IMR-90 (cell line): ENCODE results near the gene PTPRN2. TPM values are rescaled to one million over a fixed set of nuclear protein-coding genes. Genes with fewer than 3 reads are reported as not detected.

Experiments used
- ATAC-seq: fragments of 200-7000 bp; cut with Tn5 transposase; 2 replicates; pipeline ENCODE4 v1.9.1; 2020; ENCODE audit warnings: low read depth, mild to moderate bottlenecking, moderate library complexity
- BruUV-seq: library from RNA; stranded (reverse); fragments of 400-500 nt; replicated peaks from 2 replicates; lab custom pipeline; 2021; lab: Mats Ljungman, UMichigan
- CTCF ChIA-PET: fragments of 300-600 bp; formaldehyde crosslinking; extraction: SDS; loops from one replicate; lab custom pipeline; 2021; ENCODE audit warnings: antibody characterized with exemption; lab: Yijun Ruan, JAX
- POLR2A ChIA-PET: fragments of 300-600 bp; sonication (Branson Sonifier 250); formaldehyde crosslinking; loops from one replicate; lab custom pipeline; 2022; ENCODE audit warnings: antibody characterized with exemption; ENCODE audit not compliant: unreplicated experiment; lab: Charles Lee
- DNase-seq: peaks from one replicate; pipeline ENCODE4 v3.0.0; 2013
- H2AFZ ChIP-seq: replicated peaks from 2 replicates; pipeline ENCODE3; 2013; ENCODE audit warnings: low read length, mild to moderate bottlenecking; ENCODE audit not compliant: poor library complexity
- H2AK5ac ChIP-seq: 2 replicates; pipeline ENCODE4 v1.6.1; 2013; ENCODE audit warnings: low read depth, low read length, inconsistent platforms
- H2AK9ac ChIP-seq: replicated peaks from 2 replicates; pipeline ENCODE3; 2013; ENCODE audit warnings: mild to moderate bottlenecking, low read depth, low read length, moderate library complexity; ENCODE audit not compliant: poor library complexity
- H2BK120ac ChIP-seq: 2 replicates; pipeline ENCODE4 v1.6.1; 2013; ENCODE audit warnings: low read depth, low read length, inconsistent platforms
- H2BK15ac ChIP-seq: 3 replicates; pipeline ENCODE4 v1.6.1; 2013; ENCODE audit warnings: low read depth, low read length, inconsistent platforms
- H2BK20ac ChIP-seq: 2 replicates; pipeline ENCODE4 v1.6.1; 2013; ENCODE audit warnings: low read depth, mild to moderate bottlenecking, inconsistent platforms, low read length, moderate library complexity
- H2BK5ac ChIP-seq: 2 replicates; pipeline ENCODE4 v1.6.1; 2013; ENCODE audit warnings: mild to moderate bottlenecking, low read depth, low read length, inconsistent platforms; ENCODE audit not compliant: poor library complexity, severe bottlenecking
- H3K14ac ChIP-seq: replicated peaks from 2 replicates; pipeline ENCODE4 v1.6.1; 2013; ENCODE audit warnings: low read depth, low read length, inconsistent platforms
- H3K18ac ChIP-seq: 2 replicates; pipeline ENCODE4 v1.6.1; 2013; ENCODE audit warnings: low read depth, low read length, control low read depth
- H3K23ac ChIP-seq: 2 replicates; pipeline ENCODE4 v1.6.1; 2013; ENCODE audit warnings: low read depth, low read length, inconsistent platforms
- H3K27ac ChIP-seq: 2 replicates; pipeline ENCODE4 v1.5.1; 2013; ENCODE audit warnings: mild to moderate bottlenecking, control low read depth, low read length; ENCODE audit not compliant: insufficient read depth
- H3K27me3 ChIP-seq: 2 replicates; pipeline ENCODE4 v1.6.1; 2013; ENCODE audit warnings: low read length; ENCODE audit not compliant: control insufficient read depth, insufficient read depth
- H3K36me3 ChIP-seq: 2 replicates; pipeline ENCODE4 v1.6.1; 2013; ENCODE audit warnings: low read length, mixed read lengths; ENCODE audit not compliant: control insufficient read depth, insufficient read depth
- H3K4ac ChIP-seq: 2 replicates; pipeline ENCODE4 v1.6.1; 2013; ENCODE audit warnings: low read depth, low read length, inconsistent platforms
- H3K4me1 ChIP-seq: 2 replicates; pipeline ENCODE4 v1.6.1; 2013; ENCODE audit warnings: low read length, mixed read lengths; ENCODE audit not compliant: control insufficient read depth, insufficient read depth
- H3K4me2 ChIP-seq: 2 replicates; pipeline ENCODE4 v1.6.1; 2013; ENCODE audit warnings: low read depth, mild to moderate bottlenecking, control low read depth, low read length, moderate library complexity
- H3K4me3 ChIP-seq: 2 replicates; pipeline ENCODE4 v1.5.1; 2013; ENCODE audit warnings: low read depth, mild to moderate bottlenecking, control low read depth, low read length, moderate library complexity; ENCODE audit not compliant: insufficient read depth
- H3K56ac ChIP-seq: 2 replicates; pipeline ENCODE4 v1.6.1; 2013; ENCODE audit warnings: low read length, inconsistent platforms; ENCODE audit not compliant: insufficient read depth; ENCODE audit errors: extremely low read depth
- H3K79me1 ChIP-seq, 2 experiments: 2 replicates each; pipeline ENCODE4 v1.6.1; 2013; ENCODE audit warnings: low read length in 2 of 2, inconsistent platforms in 1 of 2, low read depth in 1 of 2
- H3K9ac ChIP-seq: 2 replicates; pipeline ENCODE4 v1.6.1; 2013; ENCODE audit warnings: low read depth, low read length, control low read depth
- H3K9me1 ChIP-seq: 2 replicates; pipeline ENCODE4 v1.6.1; 2013; ENCODE audit warnings: low read length, inconsistent platforms; ENCODE audit not compliant: insufficient read depth
- H3K9me3 ChIP-seq: 2 replicates; pipeline ENCODE4 v1.6.1; 2013; ENCODE audit warnings: low read length; ENCODE audit not compliant: control insufficient read depth, insufficient read depth
- H4K20me1 ChIP-seq: 2 replicates; pipeline ENCODE4 v1.6.1; 2013; ENCODE audit warnings: low read length, inconsistent platforms; ENCODE audit not compliant: insufficient read depth
- H4K5ac ChIP-seq: 2 replicates; pipeline ENCODE4 v1.6.1; 2013; ENCODE audit warnings: mild to moderate bottlenecking, low read depth, low read length, control low read depth
- H4K8ac ChIP-seq, 2 experiments: 2 replicates each; pipeline ENCODE4 v1.6.1; 2013; ENCODE audit warnings: low read depth in 2 of 2, low read length in 2 of 2, control low read depth in 1 of 2, inconsistent platforms in 1 of 2
- H4K91ac ChIP-seq: 2 replicates; pipeline ENCODE4 v1.6.1; 2013; ENCODE audit warnings: low read depth, low read length, inconsistent platforms; ENCODE audit not compliant: insufficient read depth
- BHLHE40 ChIP-seq: fragments of 150-350 bp; IDR thresholded peaks from 2 replicates; pipeline ENCODE4 v1.6.1; 2016; ENCODE audit warnings: mild to moderate bottlenecking, low read depth, low read length
- CEBPB ChIP-seq: IDR thresholded peaks from 2 replicates; pipeline ENCODE4 v1.6.1; 2012; ENCODE audit warnings: low read depth, low read length, improper control_type of control experiment
- CHD1 ChIP-seq: IDR thresholded peaks from 2 replicates; pipeline ENCODE4 v1.6.1; 2012; ENCODE audit warnings: low read depth, low read length, improper control_type of control experiment
- CTCF ChIP-seq: conservative IDR thresholded peaks from 2 replicates; pipeline ENCODE4 v1.5.1; 2012; ENCODE audit warnings: mild to moderate bottlenecking, low read depth, low read length, improper control_type of control experiment
- ELK1 ChIP-seq: fragments of 150-350 bp; IDR thresholded peaks from 2 replicates; pipeline ENCODE4 v1.6.1; 2016; ENCODE audit warnings: low read depth, mild to moderate bottlenecking, low read length, moderate library complexity, borderline replicate concordance
- MAZ ChIP-seq: IDR thresholded peaks from 2 replicates; pipeline ENCODE4 v1.6.1; 2012; ENCODE audit warnings: low read depth, mild to moderate bottlenecking, low read length, improper control_type of control experiment, moderate library complexity, borderline replicate concordance
- POLR2A ChIP-seq: IDR thresholded peaks from 2 replicates; pipeline ENCODE4 v1.6.1; 2012; ENCODE audit warnings: mild to moderate bottlenecking, low read depth, low read length
- RAD21 ChIP-seq: IDR thresholded peaks from 2 replicates; pipeline ENCODE4 v1.6.1; 2012; ENCODE audit warnings: low read length, improper control_type of control experiment
- RCOR1 ChIP-seq: IDR thresholded peaks from 2 replicates; pipeline ENCODE4 v1.6.1; 2012; ENCODE audit warnings: mild to moderate bottlenecking, low read length, improper control_type of control experiment; ENCODE audit not compliant: insufficient replicate concordance
- WGBS, 2 experiments: methylation state at CpG; one replicate each; pipeline versions ENCODE4 v1.1.5 to v1.1.7; 2013; ENCODE audit warnings: missing lambda C conversion rate in 2 of 2; ENCODE audit not compliant: insufficient read length in 1 of 2; ENCODE audit errors: extremely low coverage in 2 of 2; 5-methylcytosine and 5-hydroxymethylcytosine counted together
- dilution Hi-C: fragments of 300-500 bp; cut with HindIII; formaldehyde crosslinking; loops from one replicate; pipeline ENCODE4 v1.14.3; 2018; ENCODE audit warnings: low sequenced_read_pairs; ENCODE audit not compliant: unreplicated experiment
- in situ Hi-C: fragments of 300-500 bp; cut with MboI; formaldehyde crosslinking; loops from 3 replicates; pipeline ENCODE4 v1.14.3; 2019; ENCODE audit warnings: low sequenced_read_pairs, inconsistent platforms, mixed read lengths
- intact Hi-C: fragments of 100-400 bp; cut with micrococcal nuclease; formaldehyde crosslinking; loops from 2 replicates; pipeline ENCODE4 v1.10.0; 2022
- polyA plus RNA-seq, 3 experiments: library from polyadenylated mRNA; depleted of rRNA; stranded (reverse); fragments of >200 nt; gene quantifications; 2 replicates each; pipeline ENCODE4 v1.2.3, GENCODE V29; 2012; ENCODE audit warnings: low replicate concordance in 1 of 3
- total RNA-seq: library from RNA; depleted of rRNA; stranded (reverse); fragments of >200 nt; gene quantifications from 2 replicates; pipeline ENCODE4 v1.2.3, GENCODE V29; 2012

PTPRN2 gene
- total and polyA plus RNA-seq, 2 of the 4 experiments (the other 2 are of a cell fraction) = 0.03 TPM; not detected in 1

- POLR2A ChIA-PET = no interaction called here
- H3K9ac ChIP-seq = no peak overlapping the region
- WGBS, 2 experiments = no CpG with 5 or more reads among the region's 3 CpGs
- no peaks in the 10 kb centered on the region for H4K20me1 ChIP-seq
- CTCF ChIA-PET = no interaction called here
- no peak overlapping the region for H2BK5ac ChIP-seq
- in situ Hi-C loops (no loop called here), intact Hi-C loops (no loop called here), dilution Hi-C loops (no loop called here)
- H3K9me1 ChIP-seq = no peaks in the 10 kb centered on the region
- H3K18ac ChIP-seq = no peak overlapping the region
- H2AK9ac ChIP-seq = no peak overlapping the region
- no peak overlapping the region for H3K4me3 ChIP-seq
- no peak for DNase-seq
- no peak overlapping the region for H2AFZ ChIP-seq
- H4K5ac ChIP-seq = no peak overlapping the region
- H3K4me1 ChIP-seq = no peaks in the 10 kb centered on the region
- no peak overlapping the region for H2BK20ac ChIP-seq
- H3K27me3 ChIP-seq = no peaks in the 10 kb centered on the region
- no peak overlapping the region for H2BK120ac ChIP-seq
- H4K91ac ChIP-seq = no peak overlapping the region
- H3K4ac ChIP-seq = no peak overlapping the region
- BruUV-seq = no TSS peak
- H3K4me2 ChIP-seq = no peak overlapping the region
- H3K14ac ChIP-seq = no peak overlapping the region
- H2AK5ac ChIP-seq = no peak overlapping the region
- no peak for TF ChIP-seq RCOR1
- TF ChIP-seq CEBPB = no peak
- TF ChIP-seq MAZ = no peak
- no peak for TF ChIP-seq RAD21
- no peak for TF ChIP-seq BHLHE40
- TF ChIP-seq POLR2A = no peak
- no peak for TF ChIP-seq CTCF
- TF ChIP-seq CHD1 = no peak
- TF ChIP-seq ELK1 = no peak
- ATAC-seq = no peak
- no peak overlapping the region for H3K27ac ChIP-seq
- no peak overlapping the region for H4K8ac ChIP-seq
- no peaks in the 10 kb centered on the region for H3K36me3 ChIP-seq
- no peak overlapping the region for H2BK15ac ChIP-seq
- H3K79me1 ChIP-seq = no peaks in the 10 kb centered on the region
- H3K9me3 ChIP-seq = peaks cover 56% of the 10 kb centered on the region
- no peak overlapping the region for H3K56ac ChIP-seq
- H3K23ac ChIP-seq = no peak overlapping the region
Measured at GRCh38 chr7:157949711-157950110, 637.9 kb downstream of the PTPRN2 start.
